Ovary (tissue), 3 donors: Measurements from ENCODE around the gene APOL6.

Experiments used
- EP300 ChIP-seq: sonication (generic); formaldehyde crosslinking; IDR thresholded peaks from one replicate; pipeline ENCODE4 v1.6.1; 2017; ENCODE audit warnings: antibody characterized with exemption
- POLR2A ChIP-seq: fragments of 450-650 bp; IDR thresholded peaks from one replicate; pipeline ENCODE4 v1.6.1; 2017; ENCODE audit warnings: antibody characterized with exemption, mild to moderate bottlenecking, moderate library complexity
- TF ChIP-seq, protein P1 (sequence below), 3 donors: fragments of 450-650 bp in 2 of 3; fragments of 200-600 bp in 1 of 3; IDR thresholded peaks; one replicate each; pipeline versions ENCODE4 v1.5.1 to v1.8.0; 2016 to 2022; ENCODE audit warnings: antibody characterized with exemption in 3 of 3, mild to moderate bottlenecking in 1 of 3
- donor health status: DM: no; HTN: no; CAD: no.

DNA sequence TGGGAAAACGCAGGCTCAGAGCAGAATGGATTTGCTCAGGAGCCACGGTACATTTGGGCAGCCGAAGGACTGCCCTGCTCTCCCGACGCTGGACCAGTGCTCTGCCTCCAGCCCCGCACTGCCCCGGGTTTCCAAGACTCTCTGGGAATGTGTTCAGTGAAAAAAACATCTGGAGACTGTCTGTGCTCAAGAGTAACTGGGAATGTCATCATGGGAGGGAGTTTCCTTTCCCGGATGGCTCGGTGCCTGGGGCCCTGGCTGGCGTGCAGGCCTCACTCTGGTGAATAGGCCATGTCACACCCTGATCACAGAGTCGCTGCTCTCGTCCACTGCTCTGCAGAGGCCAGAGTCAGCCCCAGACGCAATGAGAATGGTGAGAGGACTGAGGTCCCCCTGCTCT lies 9.8 kb upstream of the APOL6 start:
- TF ChIP-seq, protein P1, sequence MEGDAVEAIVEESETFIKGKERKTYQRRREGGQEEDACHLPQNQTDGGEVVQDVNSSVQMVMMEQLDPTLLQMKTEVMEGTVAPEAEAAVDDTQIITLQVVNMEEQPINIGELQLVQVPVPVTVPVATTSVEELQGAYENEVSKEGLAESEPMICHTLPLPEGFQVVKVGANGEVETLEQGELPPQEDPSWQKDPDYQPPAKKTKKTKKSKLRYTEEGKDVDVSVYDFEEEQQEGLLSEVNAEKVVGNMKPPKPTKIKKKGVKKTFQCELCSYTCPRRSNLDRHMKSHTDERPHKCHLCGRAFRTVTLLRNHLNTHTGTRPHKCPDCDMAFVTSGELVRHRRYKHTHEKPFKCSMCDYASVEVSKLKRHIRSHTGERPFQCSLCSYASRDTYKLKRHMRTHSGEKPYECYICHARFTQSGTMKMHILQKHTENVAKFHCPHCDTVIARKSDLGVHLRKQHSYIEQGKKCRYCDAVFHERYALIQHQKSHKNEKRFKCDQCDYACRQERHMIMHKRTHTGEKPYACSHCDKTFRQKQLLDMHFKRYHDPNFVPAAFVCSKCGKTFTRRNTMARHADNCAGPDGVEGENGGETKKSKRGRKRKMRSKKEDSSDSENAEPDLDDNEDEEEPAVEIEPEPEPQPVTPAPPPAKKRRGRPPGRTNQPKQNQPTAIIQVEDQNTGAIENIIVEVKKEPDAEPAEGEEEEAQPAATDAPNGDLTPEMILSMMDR (IDR thresholded peaks at IDR 0.05), result no peak
- TF ChIP-seq POLR2A (no peak), EP300 (peak; percentile 12)
